WTC11 (cell line): Measurements from ENCODE around the gene LAMA2. TPM values are rescaled to one million over a fixed set of nuclear protein-coding genes. Genes with fewer than 3 reads are reported as not detected.

Experiments
- ATAC-seq: fragments of 200-7000 bp; cut with Tn5 transposase; 2 replicates; pipeline ENCODE4 v1.10.0; 2021; ENCODE audit warnings: mild to moderate bottlenecking, moderate library complexity
- CTCF ChIA-PET: fragments of 300-600 bp; sonication (Branson Sonifier 250); formaldehyde crosslinking; loops from one replicate; lab custom pipeline; 2021; ENCODE audit warnings: antibody characterized with exemption; lab: Charles Lee
- POLR2A ChIA-PET: fragments of 350-600 bp; sonication (Branson Sonifier 250); formaldehyde crosslinking; loops from one replicate; lab custom pipeline; 2021; ENCODE audit warnings: antibody characterized with exemption; lab: Charles Lee
- DNase-seq: peaks from one replicate; pipeline ENCODE4 v3.0.0; 2021; ENCODE audit warnings: low spot score
- H3K27ac Mint-ChIP-seq: 2 replicates; pipeline ENCODE4 v1.8.0; 2021; ENCODE audit warnings: mixed read lengths
- H3K27me3 Mint-ChIP-seq: 2 replicates; pipeline ENCODE4 v1.8.0; 2021; ENCODE audit warnings: low read depth, mild to moderate bottlenecking, moderate library complexity, mixed read lengths
- H3K36me3 Mint-ChIP-seq: 2 replicates; pipeline ENCODE4 v1.8.0; 2021; ENCODE audit warnings: mixed read lengths
- H3K4me1 Mint-ChIP-seq: 2 replicates; pipeline ENCODE4 v1.8.0; 2022; ENCODE audit warnings: mixed read lengths
- H3K4me3 Mint-ChIP-seq: 2 replicates; pipeline ENCODE4 v1.8.0; 2021; ENCODE audit warnings: mild to moderate bottlenecking, moderate library complexity, mixed read lengths
- H3K9me3 Mint-ChIP-seq: 2 replicates; pipeline ENCODE4 v1.8.0; 2021; ENCODE audit warnings: mixed read lengths
- ATF1 ChIP-seq: sonication (generic); formaldehyde crosslinking; IDR thresholded peaks from 2 replicates; pipeline ENCODE4 v1.8.1; 2023; ENCODE audit warnings: mild to moderate bottlenecking, moderate library complexity, missing genetic modification reagents
- ELF4 ChIP-seq: sonication (generic); formaldehyde crosslinking; IDR thresholded peaks from 2 replicates; pipeline ENCODE4 v1.8.1; 2022; ENCODE audit warnings: low read depth, mild to moderate bottlenecking, moderate library complexity, missing genetic modification reagents
- ETV6 ChIP-seq: sonication (generic); formaldehyde crosslinking; IDR thresholded peaks from 2 replicates; pipeline ENCODE4 v1.8.1; 2022; ENCODE audit warnings: mild to moderate bottlenecking, missing genetic modification reagents
- FOXK1 ChIP-seq: sonication (generic); formaldehyde crosslinking; IDR thresholded peaks from 2 replicates; pipeline ENCODE4 v1.8.0; 2022; ENCODE audit warnings: mild to moderate bottlenecking, moderate library complexity, missing genetic modification reagents
- PRRX2 ChIP-seq: fragments of 250-450 bp; sonication (Bioruptor Pico); IDR thresholded peaks from 2 replicates; pipeline ENCODE4 v1.8.0; 2021; ENCODE audit warnings: mild to moderate bottlenecking
- RELA ChIP-seq: sonication (generic); formaldehyde crosslinking; IDR thresholded peaks from 2 replicates; pipeline ENCODE4 v1.8.1; 2022; ENCODE audit warnings: missing genetic modification reagents, mild to moderate bottlenecking, borderline replicate concordance
- TP53 ChIP-seq: sonication (generic); formaldehyde crosslinking; IDR thresholded peaks from 2 replicates; pipeline ENCODE4 v1.8.1; 2023; ENCODE audit warnings: mild to moderate bottlenecking, missing genetic modification reagents
- ZNF121 ChIP-seq: sonication (generic); formaldehyde crosslinking; IDR thresholded peaks from 2 replicates; pipeline ENCODE4 v1.8.0; 2023; ENCODE audit warnings: missing genetic modification reagents
- ZNF423 ChIP-seq: fragments of 250-450 bp; sonication (Bioruptor Pico); IDR thresholded peaks from 2 replicates; pipeline ENCODE4 v2.1.2; 2022; ENCODE audit warnings: mild to moderate bottlenecking, moderate library complexity
- total RNA-seq: library from RNA; stranded (reverse); gene quantifications from 3 replicates; pipeline ENCODE4 v1.2.3, GENCODE V29; 2021
- TF ChIP-seq, protein P1 (sequence below): sonication (generic); formaldehyde crosslinking; IDR thresholded peaks from 2 replicates; pipeline ENCODE4 v1.8.1; 2023; ENCODE audit warnings: mild to moderate bottlenecking, missing genetic modification reagents, moderate library complexity
- TF ChIP-seq, protein P2 (sequence below): sonication (generic); formaldehyde crosslinking; IDR thresholded peaks from 2 replicates; pipeline ENCODE4 v1.8.1; 2023; ENCODE audit warnings: mild to moderate bottlenecking, missing genetic modification reagents
- TF ChIP-seq, protein P3 (sequence below): sonication (generic); formaldehyde crosslinking; IDR thresholded peaks from 2 replicates; pipeline ENCODE4 v1.8.1; 2022; ENCODE audit warnings: low read depth, missing genetic modification reagents, borderline replicate concordance
- TF ChIP-seq, protein P4 (sequence below): sonication (generic); formaldehyde crosslinking; IDR thresholded peaks from 2 replicates; pipeline ENCODE4 v1.8.1; 2022; ENCODE audit warnings: low read depth, mild to moderate bottlenecking, moderate library complexity, missing genetic modification reagents, borderline replicate concordance
- TF ChIP-seq, protein P5 (sequence below): sonication (generic); formaldehyde crosslinking; IDR thresholded peaks from 2 replicates; pipeline ENCODE4 v1.8.0; 2022; ENCODE audit warnings: missing genetic modification reagents
- TF ChIP-seq, protein P6 (sequence below): sonication (generic); formaldehyde crosslinking; IDR thresholded peaks from 2 replicates; pipeline ENCODE4 v1.8.1; 2022; ENCODE audit warnings: mild to moderate bottlenecking, moderate library complexity, missing genetic modification reagents
- TF ChIP-seq, protein P7 (sequence below): fragments of 250-450 bp; sonication (Bioruptor Pico); IDR thresholded peaks from 2 replicates; pipeline ENCODE4 v1.9.0; 2021; ENCODE audit warnings: mild to moderate bottlenecking
- TF ChIP-seq, protein P8 (sequence below): sonication (generic); formaldehyde crosslinking; IDR thresholded peaks from 2 replicates; pipeline ENCODE4 v1.8.0; 2023; ENCODE audit warnings: missing genetic modification reagents
- TF ChIP-seq, protein P9 (sequence below): fragments of 250-450 bp; sonication (Bioruptor Pico); IDR thresholded peaks from 2 replicates; pipeline ENCODE4 v1.9.0; 2021; ENCODE audit warnings: moderate library complexity, mild to moderate bottlenecking, inconsistent platforms, borderline replicate concordance

The LAMA2 gene
- total RNA-seq, 1 experiment from 2014 or later: 6.6 TPM

DNA sequence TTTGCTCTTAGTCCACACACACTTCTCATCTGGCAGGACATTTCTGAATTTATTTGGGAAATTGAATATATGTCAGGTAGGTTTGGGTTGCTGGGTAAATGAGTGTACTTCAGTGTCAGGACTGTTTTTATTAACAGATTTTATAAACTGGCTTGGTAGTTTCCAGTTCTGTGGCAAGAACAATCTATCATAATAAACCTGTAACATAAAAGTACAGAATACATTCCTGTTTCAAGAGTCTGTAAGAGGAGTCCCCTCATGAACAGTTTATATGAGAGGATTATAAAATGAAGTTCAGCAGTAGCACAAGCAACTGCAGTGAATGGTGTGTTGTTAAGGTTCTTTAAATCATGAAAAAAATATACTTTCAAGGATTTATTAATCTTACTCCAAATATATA lies 81.8 kb downstream of the LAMA2 start:
- CTCF ChIA-PET: no interaction called here
- Mint-ChIP-seq H3K4me3 (no peak overlapping the region), H3K27ac (no peak overlapping the region), H3K27me3 (no peaks in the 10 kb centered on the region), H3K36me3 (no peaks in the 10 kb centered on the region), H3K9me3 (no peaks in the 10 kb centered on the region), H3K4me1 (peaks cover 23% of the 10 kb centered on the region)
- ATAC-seq: no peak
- TF ChIP-seq, protein P1, sequence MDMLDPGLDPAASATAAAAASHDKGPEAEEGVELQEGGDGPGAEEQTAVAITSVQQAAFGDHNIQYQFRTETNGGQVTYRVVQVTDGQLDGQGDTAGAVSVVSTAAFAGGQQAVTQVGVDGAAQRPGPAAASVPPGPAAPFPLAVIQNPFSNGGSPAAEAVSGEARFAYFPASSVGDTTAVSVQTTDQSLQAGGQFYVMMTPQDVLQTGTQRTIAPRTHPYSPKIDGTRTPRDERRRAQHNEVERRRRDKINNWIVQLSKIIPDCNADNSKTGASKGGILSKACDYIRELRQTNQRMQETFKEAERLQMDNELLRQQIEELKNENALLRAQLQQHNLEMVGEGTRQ (CRISPR knock-in tag): no peak
- no peak for TF ChIP-seq ZNF121 (CRISPR knock-in tag)
- TF ChIP-seq, protein P2, sequence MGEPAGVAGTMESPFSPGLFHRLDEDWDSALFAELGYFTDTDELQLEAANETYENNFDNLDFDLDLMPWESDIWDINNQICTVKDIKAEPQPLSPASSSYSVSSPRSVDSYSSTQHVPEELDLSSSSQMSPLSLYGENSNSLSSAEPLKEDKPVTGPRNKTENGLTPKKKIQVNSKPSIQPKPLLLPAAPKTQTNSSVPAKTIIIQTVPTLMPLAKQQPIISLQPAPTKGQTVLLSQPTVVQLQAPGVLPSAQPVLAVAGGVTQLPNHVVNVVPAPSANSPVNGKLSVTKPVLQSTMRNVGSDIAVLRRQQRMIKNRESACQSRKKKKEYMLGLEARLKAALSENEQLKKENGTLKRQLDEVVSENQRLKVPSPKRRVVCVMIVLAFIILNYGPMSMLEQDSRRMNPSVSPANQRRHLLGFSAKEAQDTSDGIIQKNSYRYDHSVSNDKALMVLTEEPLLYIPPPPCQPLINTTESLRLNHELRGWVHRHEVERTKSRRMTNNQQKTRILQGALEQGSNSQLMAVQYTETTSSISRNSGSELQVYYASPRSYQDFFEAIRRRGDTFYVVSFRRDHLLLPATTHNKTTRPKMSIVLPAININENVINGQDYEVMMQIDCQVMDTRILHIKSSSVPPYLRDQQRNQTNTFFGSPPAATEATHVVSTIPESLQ: no peak
- TF ChIP-seq, protein P3, sequence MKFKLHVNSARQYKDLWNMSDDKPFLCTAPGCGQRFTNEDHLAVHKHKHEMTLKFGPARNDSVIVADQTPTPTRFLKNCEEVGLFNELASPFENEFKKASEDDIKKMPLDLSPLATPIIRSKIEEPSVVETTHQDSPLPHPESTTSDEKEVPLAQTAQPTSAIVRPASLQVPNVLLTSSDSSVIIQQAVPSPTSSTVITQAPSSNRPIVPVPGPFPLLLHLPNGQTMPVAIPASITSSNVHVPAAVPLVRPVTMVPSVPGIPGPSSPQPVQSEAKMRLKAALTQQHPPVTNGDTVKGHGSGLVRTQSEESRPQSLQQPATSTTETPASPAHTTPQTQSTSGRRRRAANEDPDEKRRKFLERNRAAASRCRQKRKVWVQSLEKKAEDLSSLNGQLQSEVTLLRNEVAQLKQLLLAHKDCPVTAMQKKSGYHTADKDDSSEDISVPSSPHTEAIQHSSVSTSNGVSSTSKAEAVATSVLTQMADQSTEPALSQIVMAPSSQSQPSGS (CRISPR knock-in tag): no peak
- TF ChIP-seq, protein P4, sequence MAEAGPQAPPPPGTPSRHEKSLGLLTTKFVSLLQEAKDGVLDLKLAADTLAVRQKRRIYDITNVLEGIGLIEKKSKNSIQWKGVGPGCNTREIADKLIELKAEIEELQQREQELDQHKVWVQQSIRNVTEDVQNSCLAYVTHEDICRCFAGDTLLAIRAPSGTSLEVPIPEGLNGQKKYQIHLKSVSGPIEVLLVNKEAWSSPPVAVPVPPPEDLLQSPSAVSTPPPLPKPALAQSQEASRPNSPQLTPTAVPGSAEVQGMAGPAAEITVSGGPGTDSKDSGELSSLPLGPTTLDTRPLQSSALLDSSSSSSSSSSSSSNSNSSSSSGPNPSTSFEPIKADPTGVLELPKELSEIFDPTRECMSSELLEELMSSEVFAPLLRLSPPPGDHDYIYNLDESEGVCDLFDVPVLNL: no peak
- TF ChIP-seq, protein P5, sequence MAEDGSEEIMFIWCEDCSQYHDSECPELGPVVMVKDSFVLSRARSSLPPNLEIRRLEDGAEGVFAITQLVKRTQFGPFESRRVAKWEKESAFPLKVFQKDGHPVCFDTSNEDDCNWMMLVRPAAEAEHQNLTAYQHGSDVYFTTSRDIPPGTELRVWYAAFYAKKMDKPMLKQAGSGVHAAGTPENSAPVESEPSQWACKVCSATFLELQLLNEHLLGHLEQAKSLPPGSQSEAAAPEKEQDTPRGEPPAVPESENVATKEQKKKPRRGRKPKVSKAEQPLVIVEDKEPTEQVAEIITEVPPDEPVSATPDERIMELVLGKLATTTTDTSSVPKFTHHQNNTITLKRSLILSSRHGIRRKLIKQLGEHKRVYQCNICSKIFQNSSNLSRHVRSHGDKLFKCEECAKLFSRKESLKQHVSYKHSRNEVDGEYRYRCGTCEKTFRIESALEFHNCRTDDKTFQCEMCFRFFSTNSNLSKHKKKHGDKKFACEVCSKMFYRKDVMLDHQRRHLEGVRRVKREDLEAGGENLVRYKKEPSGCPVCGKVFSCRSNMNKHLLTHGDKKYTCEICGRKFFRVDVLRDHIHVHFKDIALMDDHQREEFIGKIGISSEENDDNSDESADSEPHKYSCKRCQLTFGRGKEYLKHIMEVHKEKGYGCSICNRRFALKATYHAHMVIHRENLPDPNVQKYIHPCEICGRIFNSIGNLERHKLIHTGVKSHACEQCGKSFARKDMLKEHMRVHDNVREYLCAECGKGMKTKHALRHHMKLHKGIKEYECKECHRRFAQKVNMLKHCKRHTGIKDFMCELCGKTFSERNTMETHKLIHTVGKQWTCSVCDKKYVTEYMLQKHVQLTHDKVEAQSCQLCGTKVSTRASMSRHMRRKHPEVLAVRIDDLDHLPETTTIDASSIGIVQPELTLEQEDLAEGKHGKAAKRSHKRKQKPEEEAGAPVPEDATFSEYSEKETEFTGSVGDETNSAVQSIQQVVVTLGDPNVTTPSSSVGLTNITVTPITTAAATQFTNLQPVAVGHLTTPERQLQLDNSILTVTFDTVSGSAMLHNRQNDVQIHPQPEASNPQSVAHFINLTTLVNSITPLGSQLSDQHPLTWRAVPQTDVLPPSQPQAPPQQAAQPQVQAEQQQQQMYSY: no peak
- TF ChIP-seq ELF4 (CRISPR knock-in tag): no peak
- TF ChIP-seq, protein P6, sequence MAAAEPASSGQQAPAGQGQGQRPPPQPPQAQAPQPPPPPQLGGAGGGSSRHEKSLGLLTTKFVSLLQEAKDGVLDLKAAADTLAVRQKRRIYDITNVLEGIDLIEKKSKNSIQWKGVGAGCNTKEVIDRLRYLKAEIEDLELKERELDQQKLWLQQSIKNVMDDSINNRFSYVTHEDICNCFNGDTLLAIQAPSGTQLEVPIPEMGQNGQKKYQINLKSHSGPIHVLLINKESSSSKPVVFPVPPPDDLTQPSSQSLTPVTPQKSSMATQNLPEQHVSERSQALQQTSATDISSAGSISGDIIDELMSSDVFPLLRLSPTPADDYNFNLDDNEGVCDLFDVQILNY (CRISPR knock-in tag): no peak
- no peak for TF ChIP-seq PRRX2 (CRISPR knock-in tag)
- TF ChIP-seq ATF1 (CRISPR knock-in tag): no peak
- no peak for TF ChIP-seq TP53
- TF ChIP-seq, protein P7, sequence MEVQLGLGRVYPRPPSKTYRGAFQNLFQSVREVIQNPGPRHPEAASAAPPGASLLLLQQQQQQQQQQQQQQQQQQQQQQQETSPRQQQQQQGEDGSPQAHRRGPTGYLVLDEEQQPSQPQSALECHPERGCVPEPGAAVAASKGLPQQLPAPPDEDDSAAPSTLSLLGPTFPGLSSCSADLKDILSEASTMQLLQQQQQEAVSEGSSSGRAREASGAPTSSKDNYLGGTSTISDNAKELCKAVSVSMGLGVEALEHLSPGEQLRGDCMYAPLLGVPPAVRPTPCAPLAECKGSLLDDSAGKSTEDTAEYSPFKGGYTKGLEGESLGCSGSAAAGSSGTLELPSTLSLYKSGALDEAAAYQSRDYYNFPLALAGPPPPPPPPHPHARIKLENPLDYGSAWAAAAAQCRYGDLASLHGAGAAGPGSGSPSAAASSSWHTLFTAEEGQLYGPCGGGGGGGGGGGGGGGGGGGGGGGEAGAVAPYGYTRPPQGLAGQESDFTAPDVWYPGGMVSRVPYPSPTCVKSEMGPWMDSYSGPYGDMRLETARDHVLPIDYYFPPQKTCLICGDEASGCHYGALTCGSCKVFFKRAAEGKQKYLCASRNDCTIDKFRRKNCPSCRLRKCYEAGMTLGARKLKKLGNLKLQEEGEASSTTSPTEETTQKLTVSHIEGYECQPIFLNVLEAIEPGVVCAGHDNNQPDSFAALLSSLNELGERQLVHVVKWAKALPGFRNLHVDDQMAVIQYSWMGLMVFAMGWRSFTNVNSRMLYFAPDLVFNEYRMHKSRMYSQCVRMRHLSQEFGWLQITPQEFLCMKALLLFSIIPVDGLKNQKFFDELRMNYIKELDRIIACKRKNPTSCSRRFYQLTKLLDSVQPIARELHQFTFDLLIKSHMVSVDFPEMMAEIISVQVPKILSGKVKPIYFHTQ (CRISPR knock-in tag): no peak
- TF ChIP-seq, protein P8, sequence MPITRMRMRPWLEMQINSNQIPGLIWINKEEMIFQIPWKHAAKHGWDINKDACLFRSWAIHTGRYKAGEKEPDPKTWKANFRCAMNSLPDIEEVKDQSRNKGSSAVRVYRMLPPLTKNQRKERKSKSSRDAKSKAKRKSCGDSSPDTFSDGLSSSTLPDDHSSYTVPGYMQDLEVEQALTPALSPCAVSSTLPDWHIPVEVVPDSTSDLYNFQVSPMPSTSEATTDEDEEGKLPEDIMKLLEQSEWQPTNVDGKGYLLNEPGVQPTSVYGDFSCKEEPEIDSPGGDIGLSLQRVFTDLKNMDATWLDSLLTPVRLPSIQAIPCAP: no peak
- TF ChIP-seq FOXK1 (CRISPR knock-in tag): no peak
- no peak for TF ChIP-seq ETV6 (CRISPR knock-in tag)
- no peak for TF ChIP-seq ZNF423 (CRISPR knock-in tag)
- TF ChIP-seq RELA: no peak
- TF ChIP-seq, protein P9, sequence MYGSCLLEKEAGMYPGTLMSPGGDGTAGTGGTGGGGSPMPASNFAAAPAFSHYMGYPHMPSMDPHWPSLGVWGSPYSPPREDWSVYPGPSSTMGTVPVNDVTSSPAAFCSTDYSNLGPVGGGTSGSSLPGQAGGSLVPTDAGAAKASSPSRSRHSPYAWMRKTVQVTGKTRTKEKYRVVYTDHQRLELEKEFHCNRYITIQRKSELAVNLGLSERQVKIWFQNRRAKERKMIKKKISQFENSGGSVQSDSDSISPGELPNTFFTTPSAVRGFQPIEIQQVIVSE: no peak
- TF ChIP-seq, all 79 proteins: peak for 0
- POLR2A ChIA-PET: no interaction called here
- no peak for DNase-seq
